BLaER1 (cell line): Measurements from ENCODE around the gene SEMA4A.
"Not testable (repeated sequence)": the region's sequence is repeated elsewhere in the genome, so short reads cannot be mapped to it uniquely, and the experiment has no call there.

Source experiments
- H3K27ac ChIP-seq: shearing (Covaris generic); formaldehyde crosslinking; 2 replicates; pipeline ENCODE4 v1.8.1; 2022
- H3K27me3 ChIP-seq: shearing (Covaris generic); formaldehyde crosslinking; 2 replicates; pipeline ENCODE4 v1.8.1; 2022
- H3K36me3 ChIP-seq: shearing (Covaris generic); formaldehyde crosslinking; 2 replicates; pipeline ENCODE4 v1.8.1; 2022
- H3K4me1 ChIP-seq: shearing (Covaris generic); formaldehyde crosslinking; 2 replicates; pipeline ENCODE4 v1.8.1; 2022
- H3K4me2 ChIP-seq: shearing (Covaris generic); formaldehyde crosslinking; 2 replicates; pipeline ENCODE4 v1.8.1; 2022
- H3K4me3 ChIP-seq: shearing (Covaris generic); formaldehyde crosslinking; 2 replicates; pipeline ENCODE4 v1.8.1; 2022
- H3K9ac ChIP-seq: shearing (Covaris generic); formaldehyde crosslinking; 2 replicates; pipeline ENCODE4 v1.8.1; 2022
- H3K9me3 ChIP-seq: shearing (Covaris generic); formaldehyde crosslinking; 2 replicates; pipeline ENCODE4 v1.8.1; 2022
- H4K20me1 ChIP-seq: shearing (Covaris generic); formaldehyde crosslinking; 2 replicates; pipeline ENCODE4 v1.8.1; 2022
- Cebpa-rat ChIP-seq: shearing (Covaris generic); IDR thresholded peaks from 2 replicates; pipeline ENCODE4 v1.8.1; 2022

SEMA4A gene

DNA sequence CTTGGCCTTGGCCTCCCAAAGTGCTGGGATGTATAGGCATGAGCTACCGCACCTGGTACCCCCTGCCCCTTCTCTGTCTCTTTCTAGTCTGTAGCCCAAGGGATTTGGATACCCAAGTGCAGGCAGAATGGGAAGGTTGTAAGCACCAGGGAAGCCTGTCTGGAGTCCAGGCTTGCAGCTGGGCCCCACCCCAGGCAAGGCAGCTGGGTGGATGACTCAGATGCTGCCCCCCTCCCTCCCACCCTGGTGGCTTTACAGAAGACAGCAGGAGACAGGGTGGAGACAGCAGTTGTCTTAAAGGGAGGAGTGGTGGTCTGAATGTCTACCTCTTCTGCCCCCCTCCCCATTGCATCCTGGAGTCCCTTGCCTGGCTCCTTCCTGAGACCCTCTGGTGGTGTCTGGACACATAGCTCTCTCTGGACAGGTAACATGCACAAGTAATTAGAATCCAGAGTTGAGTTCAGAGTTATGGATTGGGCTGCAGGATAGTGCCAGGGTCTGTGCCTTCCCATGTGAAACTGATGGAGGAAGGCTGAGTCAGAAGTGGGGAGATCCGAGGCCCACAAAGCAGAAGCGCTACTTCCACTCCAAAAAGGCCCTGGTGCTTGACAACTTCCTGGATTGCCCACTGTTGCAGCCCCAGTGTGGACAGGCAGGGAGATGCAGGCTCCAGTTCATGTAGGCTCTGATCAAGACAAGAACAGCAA, 33.7 kb upstream of the SEMA4A start:
- no peak overlapping the region for H3K4me3 ChIP-seq
- H3K4me1 ChIP-seq: peaks cover 53% of the 10 kb centered on the region
- no peaks in the 10 kb centered on the region for H3K9me3 ChIP-seq
- no peaks in the 10 kb centered on the region for H3K36me3 ChIP-seq
- H3K27me3 ChIP-seq: peaks cover 28% of the 10 kb centered on the region
- peaks cover 14% of the 10 kb centered on the region for H4K20me1 ChIP-seq
- H3K27ac ChIP-seq: no peak overlapping the region
- H3K9ac ChIP-seq: no peak overlapping the region
- H3K4me2 ChIP-seq: peak overlapping the region; percentile 48
- TF ChIP-seq Cebpa-rat: no peak

DNA sequence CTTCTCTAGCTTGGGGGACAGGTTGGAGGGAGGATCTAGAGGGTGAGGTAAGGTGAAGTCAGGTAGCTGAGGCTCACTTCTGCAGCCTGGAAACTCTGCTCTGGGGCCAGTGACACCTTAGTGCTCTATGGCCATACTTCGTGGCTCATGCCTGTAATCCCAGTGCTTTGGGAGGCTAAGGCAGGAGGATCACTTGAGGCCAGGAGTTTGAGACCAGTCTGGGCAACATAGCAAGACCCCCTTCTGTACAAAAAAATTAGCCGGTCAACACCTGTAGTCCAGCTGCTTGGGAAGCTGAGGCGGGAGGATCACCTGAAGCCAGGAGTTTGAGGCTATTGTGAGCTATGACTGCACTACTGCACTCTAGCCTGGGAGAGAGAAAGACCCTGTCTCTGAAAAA, 33.1 kb upstream of the SEMA4A start:
- H3K27me3 ChIP-seq: peaks cover 22% of the 10 kb centered on the region
- no peak overlapping the region for H3K4me3 ChIP-seq
- peaks cover 55% of the 10 kb centered on the region for H3K4me1 ChIP-seq
- no peaks in the 10 kb centered on the region for H3K36me3 ChIP-seq
- H3K4me2 ChIP-seq: peak overlapping the region; percentile 48
- no peaks in the 10 kb centered on the region for H3K9me3 ChIP-seq
- no peak for TF ChIP-seq Cebpa-rat
- H4K20me1 ChIP-seq: peaks cover 7% of the 10 kb centered on the region
- no peak overlapping the region for H3K9ac ChIP-seq
- H3K27ac ChIP-seq: no peak overlapping the region

DNA sequence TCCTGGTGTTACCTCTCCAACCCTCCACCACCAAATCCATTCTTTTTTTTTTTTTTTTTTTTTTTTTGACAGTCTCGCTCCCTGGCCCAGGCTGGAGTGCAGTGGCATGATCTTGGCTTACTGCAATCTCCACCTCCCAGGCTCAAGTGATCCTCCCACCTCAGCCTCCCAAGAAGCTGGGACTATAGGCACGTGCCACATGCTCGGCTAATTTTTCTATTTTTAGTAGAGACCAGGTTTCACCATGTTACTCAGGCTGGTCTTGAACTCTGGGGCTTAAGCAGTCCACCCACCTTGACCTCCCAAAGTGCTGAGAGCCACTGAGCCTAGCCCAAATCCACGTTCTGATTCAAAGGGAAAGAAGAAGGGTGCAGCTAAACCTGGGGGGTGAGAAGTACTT, 32.4 kb upstream of the SEMA4A start:
- not testable (repeated sequence) for H3K9me3 ChIP-seq, H3K4me3 ChIP-seq, H3K36me3 ChIP-seq, H3K9ac ChIP-seq, H3K27ac ChIP-seq, H4K20me1 ChIP-seq
- peak overlapping the region; percentile 22 for H3K4me2 ChIP-seq
- peaks cover 15% of the 10 kb centered on the region for H3K27me3 ChIP-seq
- peaks cover 55% of the 10 kb centered on the region for H3K4me1 ChIP-seq

DNA sequence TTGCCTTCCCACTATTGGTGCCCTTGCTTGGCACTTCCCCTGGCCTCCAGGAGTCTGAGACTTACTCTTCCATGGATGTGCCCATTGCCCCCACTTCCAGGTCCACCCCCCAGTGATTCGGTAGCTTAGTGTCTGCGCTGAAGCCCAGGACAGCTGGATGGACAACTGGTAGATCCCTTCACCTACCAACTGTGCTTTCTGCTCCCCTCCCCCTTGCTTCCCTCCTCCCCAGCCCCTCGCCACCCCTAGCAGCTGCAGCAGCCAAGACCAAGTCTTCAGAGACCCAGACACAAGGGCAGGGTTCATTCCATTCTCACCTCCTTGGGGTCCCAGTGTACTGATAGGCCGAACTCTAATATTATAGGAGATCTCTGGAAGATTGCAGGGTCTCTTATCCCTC, 31.9 kb upstream of the SEMA4A start:
- H3K4me1 ChIP-seq: peaks cover 59% of the 10 kb centered on the region
- no peak overlapping the region for H3K9ac ChIP-seq

DNA sequence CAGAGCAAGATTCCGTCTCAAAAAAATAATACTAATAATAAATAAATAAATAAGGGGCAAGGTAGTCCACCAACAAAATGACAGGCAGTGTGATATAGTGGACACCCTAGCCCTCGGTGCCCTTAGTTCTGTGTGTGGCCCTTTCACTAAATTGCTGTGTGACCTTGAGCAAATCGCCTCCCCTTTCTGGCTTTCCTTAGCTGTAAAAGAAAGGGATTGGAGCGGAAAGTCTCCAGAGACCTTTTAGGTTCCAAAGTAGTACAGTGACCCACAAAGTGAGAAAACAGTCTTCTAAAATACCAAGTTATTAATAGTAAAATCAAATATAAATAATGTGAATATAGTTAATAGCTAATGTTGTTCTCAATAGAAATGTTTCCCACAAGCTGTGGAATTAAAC, 31.3 kb upstream of the SEMA4A start:
- Histone ChIP-seq H3K9ac (no peak overlapping the region), H3K9me3 (no peaks in the 10 kb centered on the region), H3K27ac (no peak overlapping the region), H3K27me3 (peaks cover 4% of the 10 kb centered on the region), H3K36me3 (no peaks in the 10 kb centered on the region), H4K20me1 (peaks cover 12% of the 10 kb centered on the region), H3K4me3 (no peak overlapping the region), H3K4me2 (no peak overlapping the region), H3K4me1 (peaks cover 66% of the 10 kb centered on the region)
- TF ChIP-seq Cebpa-rat: no peak

More for the DNA sequence above, 31.9 kb upstream of the SEMA4A start:
- Histone ChIP-seq H3K4me2 (peak overlapping the region; percentile 22), H3K36me3 (no peaks in the 10 kb centered on the region), H3K27me3 (peaks cover 10% of the 10 kb centered on the region), H4K20me1 (peaks cover 6% of the 10 kb centered on the region), H3K27ac (no peak overlapping the region), H3K4me3 (no peak overlapping the region), H3K9me3 (no peaks in the 10 kb centered on the region)
- TF ChIP-seq Cebpa-rat: no peak

DNA sequence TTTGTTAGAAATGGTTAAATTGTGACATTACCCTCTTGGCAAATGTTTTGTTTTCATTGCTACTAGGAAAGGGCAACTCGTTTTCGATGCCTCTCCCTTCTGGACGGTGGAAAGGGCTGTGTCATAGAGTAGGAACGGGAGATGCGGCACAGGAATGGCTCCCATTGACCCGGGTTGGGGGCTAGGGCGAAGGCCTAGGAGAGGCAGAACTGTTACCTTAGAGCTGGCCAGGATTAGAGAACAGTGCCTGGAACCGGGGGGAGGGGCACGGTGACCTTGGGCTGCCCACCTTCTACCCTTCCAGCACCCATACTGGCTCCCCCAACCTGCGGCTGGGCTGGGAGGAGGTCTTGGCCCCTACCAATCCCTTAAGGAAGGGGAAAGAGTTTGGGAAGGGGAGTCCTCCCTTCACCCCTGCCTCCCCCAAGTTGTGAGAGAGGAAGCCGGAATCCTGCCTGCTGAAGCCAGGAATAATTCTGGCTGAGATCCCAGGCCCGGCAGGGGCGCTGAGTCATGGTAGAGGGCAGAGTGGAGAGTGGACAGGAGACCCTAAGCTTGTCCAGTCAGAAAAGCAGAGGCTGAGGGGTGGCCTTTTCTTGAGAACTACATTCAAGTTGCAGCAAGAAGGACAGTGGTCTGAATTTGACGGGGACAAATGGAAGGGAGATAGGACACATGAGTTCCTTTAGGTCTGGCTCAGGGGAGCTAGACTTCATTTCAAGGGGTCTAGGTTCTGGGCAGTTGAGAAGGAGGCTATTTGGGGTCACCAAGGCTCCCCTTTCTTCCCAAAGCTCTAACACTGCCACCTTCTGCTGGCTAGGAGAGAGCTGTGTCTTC, 30.6 kb upstream of the SEMA4A start:
- TF ChIP-seq Cebpa-rat: no peak
- Histone ChIP-seq H3K27me3 (no peaks in the 10 kb centered on the region; the same call in 1 of the 2 replicates), H3K4me1 (peaks cover 72% of the 10 kb centered on the region), H4K20me1 (peaks cover 15% of the 10 kb centered on the region), H3K9me3 (no peaks in the 10 kb centered on the region), H3K36me3 (no peaks in the 10 kb centered on the region), H3K9ac (no peak overlapping the region), H3K4me2 (peak overlapping the region; percentile 83), H3K4me3 (no peak overlapping the region), H3K27ac (no peak overlapping the region)

DNA sequence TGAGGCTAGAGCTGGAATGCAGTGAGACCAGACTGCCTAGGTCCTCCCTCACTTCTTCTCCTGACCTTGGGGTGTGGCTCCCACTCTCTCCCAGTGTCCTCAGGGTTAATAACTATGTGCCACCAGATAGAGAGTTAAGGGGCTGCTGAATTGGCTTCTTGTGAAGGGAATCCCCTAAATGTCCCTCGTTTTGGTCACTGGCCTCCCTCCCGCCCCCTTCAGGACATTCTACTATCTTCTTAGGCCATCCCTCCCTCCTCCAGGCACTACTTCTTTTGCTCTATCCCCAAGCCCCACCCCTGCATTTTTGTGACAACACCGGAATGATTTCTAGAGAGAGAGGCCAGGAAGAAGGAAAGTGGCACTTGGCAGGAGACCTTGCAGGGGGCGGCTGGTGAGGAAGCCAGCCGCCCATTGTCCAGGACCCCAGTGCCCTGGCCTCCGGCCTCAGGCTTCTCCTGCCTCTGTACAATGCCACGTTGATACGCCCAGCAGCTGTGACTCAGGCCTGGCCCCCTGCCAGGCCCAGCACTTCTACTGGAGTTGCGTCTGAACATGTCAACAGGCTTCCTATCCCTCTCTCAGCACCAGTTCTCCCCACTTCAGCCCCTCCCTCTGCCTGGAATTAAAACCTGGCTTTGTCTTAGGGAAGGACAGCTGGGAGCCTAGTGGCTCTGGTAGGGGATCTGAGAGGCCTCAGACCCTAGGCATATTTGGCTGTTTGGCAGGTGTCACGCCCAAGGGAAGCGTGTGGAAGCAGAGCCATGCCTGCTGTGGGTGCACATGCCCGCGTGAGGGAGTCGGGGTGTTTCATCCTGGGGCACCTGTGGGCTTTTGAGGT, 29.8 kb upstream of the SEMA4A start:
- Histone ChIP-seq H3K9ac (no peak overlapping the region; the same call in 1 of the 2 replicates), H3K36me3 (no peaks in the 10 kb centered on the region), H3K27ac (no peak overlapping the region; the same call in 1 of the 2 replicates), H3K9me3 (no peaks in the 10 kb centered on the region), H4K20me1 (peaks cover 23% of the 10 kb centered on the region), H3K4me3 (no peak overlapping the region), H3K27me3 (no peaks in the 10 kb centered on the region), H3K4me1 (peaks cover 80% of the 10 kb centered on the region), H3K4me2 (peak overlapping the region; percentile 83)
- TF ChIP-seq Cebpa-rat: no peak

DNA sequence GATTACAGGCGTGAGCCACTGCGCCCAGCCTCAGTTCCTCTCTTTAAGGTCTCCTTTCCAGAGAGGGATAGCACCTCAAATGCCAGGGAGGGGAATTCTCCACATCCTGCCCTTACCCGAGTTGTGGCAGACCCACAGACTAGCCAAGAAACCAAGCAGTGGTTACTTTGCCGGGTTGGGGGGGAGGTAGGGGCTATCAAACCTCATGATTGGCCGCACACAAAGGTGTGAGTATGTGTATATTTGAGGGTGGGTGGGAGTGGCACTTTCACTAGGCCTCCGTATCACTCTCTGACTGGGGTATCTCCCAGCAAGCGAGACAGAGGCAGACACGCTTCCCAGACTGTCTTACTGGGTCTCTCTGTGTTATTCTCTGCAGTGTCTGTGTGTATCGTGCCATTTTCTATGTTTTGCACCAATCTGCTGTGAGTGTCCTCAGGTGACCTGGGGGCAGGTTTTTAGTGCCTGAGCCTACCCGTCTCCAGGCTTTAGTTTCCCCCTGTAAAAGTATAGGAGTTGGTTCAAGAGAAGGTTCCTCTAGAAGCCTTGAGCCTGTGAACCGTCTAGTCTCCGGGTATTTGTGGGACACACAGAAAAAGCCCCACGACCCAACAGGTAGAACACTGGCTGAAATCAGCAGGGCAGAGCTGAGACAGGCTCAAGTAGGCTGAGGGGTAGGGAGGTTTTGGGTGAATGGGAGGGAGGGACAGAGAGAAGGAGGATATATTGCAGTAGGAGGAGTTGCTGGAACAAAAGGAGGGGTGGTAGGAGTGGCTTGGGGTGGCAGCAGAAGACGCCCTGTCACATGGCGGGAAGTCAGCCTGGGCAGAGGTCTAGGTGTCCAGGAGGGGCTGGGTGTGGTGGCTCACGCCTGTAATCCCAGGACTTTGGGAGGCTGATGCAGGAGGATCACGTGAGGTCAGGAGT, 28.6 kb upstream of the SEMA4A start:
- no peak overlapping the region for H3K27ac ChIP-seq

DNA sequence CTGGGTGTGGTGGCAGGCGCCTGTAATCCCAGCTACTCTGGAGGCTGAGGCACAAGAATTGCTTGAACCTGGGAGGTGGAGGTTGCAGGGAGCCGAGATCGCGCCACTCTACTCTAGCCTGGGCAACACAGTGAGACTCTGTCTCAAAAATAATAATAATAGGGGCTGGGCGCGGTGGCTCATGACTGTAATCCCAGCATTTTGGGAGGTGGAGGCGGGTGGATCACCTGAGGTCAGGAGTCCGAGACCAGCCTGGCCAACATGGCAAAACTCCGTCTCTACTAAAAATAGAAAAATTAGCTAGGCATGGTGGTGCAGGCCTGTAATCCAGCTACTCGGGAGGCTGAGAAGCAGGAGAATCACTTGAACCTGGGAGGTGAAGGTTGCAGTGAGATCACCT, 27.8 kb upstream of the SEMA4A start:
- not testable (repeated sequence) for H3K9me3 ChIP-seq, H3K36me3 ChIP-seq, H3K27me3 ChIP-seq, H3K4me3 ChIP-seq, H3K27ac ChIP-seq, H3K9ac ChIP-seq
- peaks cover 87% of the 10 kb centered on the region for H3K4me1 ChIP-seq
- peaks cover 37% of the 10 kb centered on the region for H4K20me1 ChIP-seq
- H3K4me2 ChIP-seq: peak overlapping the region; percentile 83

More for the DNA sequence above, 28.6 kb upstream of the SEMA4A start:
- no peak overlapping the region for H3K9ac ChIP-seq
- peak overlapping the region; percentile 83 for H3K4me2 ChIP-seq
- H3K36me3 ChIP-seq: no peaks in the 10 kb centered on the region
- H3K27me3 ChIP-seq: no peaks in the 10 kb centered on the region
- H4K20me1 ChIP-seq: peaks cover 35% of the 10 kb centered on the region
- H3K4me1 ChIP-seq: peaks cover 89% of the 10 kb centered on the region
- no peak overlapping the region for H3K4me3 ChIP-seq
- no peak for TF ChIP-seq Cebpa-rat
- no peaks in the 10 kb centered on the region for H3K9me3 ChIP-seq
